22Rv1 (cell line): ENCODE results near the gene KLHL29.

ENCODE experiments used
- H3K27ac ChIP-seq: fragments of 450-650 bp; 2 replicates; pipeline ENCODE4 v1.5.1; 2017
- CTCF ChIP-seq: fragments of 450-650 bp; IDR thresholded peaks from 2 replicates; pipeline ENCODE4 v1.5.1; 2017; ENCODE audit warnings: mild to moderate bottlenecking
- ZFX ChIP-seq: fragments of 450-650 bp; IDR thresholded peaks from 2 replicates; pipeline ENCODE4 v1.6.1; 2017; ENCODE audit warnings: antibody characterized with exemption, borderline replicate concordance

The KLHL29 gene

DNA sequence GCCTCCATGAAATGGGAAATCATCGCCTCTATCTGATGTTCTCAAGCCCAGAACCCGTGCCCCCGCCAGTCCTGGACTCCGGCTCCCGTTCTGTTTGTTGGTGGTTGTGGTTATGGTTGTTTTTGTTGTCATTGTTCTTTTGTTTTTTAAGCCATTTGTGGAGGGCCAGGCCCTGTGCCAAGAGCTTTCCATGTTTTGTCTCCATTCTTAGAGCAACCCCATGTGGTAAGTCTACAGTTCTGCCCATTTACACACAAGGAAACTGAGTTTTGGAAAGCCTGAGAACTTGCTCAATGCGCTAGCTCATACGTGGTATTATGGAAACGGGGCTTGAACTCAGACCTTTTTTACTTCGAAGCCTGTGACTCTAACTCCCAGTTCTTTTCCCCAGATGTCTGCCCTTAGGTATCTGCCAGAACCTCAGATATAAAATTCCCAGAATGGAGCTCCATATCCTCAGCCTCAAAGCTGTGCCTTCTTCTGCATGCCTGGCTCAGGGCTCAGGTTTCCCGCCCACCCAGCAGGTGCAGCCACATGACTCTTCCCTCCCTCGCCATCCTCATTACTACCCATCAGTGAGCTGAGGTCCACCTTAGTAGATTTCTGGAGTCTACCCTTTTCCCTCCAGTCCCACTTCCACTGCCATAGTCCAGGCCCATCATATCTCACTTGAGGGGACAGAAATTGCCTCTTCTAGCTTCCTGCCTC is 194.1 kb downstream of the KLHL29 start:
- TF ChIP-seq CTCF (no peak), ZFX (no peak)
- H3K27ac ChIP-seq: no peak overlapping the region

GRCh38 chr2:23579674-23580073 is 194.7 kb downstream of the KLHL29 start:
- TF ChIP-seq ZFX: no peak
- TF ChIP-seq CTCF: no peak
- no peak overlapping the region for H3K27ac ChIP-seq

DNA sequence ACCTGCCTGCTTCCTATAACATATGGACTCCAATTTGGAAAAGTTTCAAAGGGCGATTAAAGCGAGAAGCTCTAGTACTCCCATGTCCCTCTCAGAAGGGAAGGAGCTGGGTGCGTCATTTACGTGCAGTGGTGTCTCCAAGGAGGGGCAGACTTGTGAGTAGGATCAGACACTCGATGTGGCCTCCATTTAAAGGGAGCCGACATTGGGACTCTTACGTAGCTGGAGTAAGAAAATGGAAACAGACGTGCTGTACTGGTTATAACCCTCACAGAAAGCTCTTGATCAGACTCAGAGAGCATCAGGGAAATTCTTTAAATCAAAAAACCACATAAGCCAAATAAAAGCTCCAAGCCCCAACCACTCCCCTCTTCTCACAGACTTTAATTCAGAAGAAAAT is 198.5 kb downstream of the KLHL29 start:
- TF ChIP-seq CTCF (no peak), ZFX (no peak)
- no peak overlapping the region for H3K27ac ChIP-seq

- no peak overlapping the region for H3K27ac ChIP-seq
- TF ChIP-seq CTCF (no peak), ZFX (no peak)
Measured at GRCh38 chr2:23584054-23584745, 199.2 kb downstream of the KLHL29 start.

- no peak overlapping the region for H3K27ac ChIP-seq
- TF ChIP-seq CTCF: no peak
- no peak for TF ChIP-seq ZFX
Measured at GRCh38 chr2:23585273-23586170, 200.5 kb downstream of the KLHL29 start.

GRCh38 chr2:23586741-23587306 is 201.8 kb downstream of the KLHL29 start:
- H3K27ac ChIP-seq: no peak overlapping the region
- TF ChIP-seq CTCF (no peak), ZFX (no peak)
